ENCODE data around the gene RIOK3.

GRCh38 chr18:23530195-23530594, 77.1 kb downstream of the RIOK3 start:
- TF ChIP-seq POLR2A (IDR thresholded peaks at IDR 0.05) (no peak), CTCF (IDR thresholded peaks at IDR 0.05) (no peak)

Measured in adrenal gland (tissue), 5 donors.